Astrocyte (in vitro differentiated cells and primary cell): ENCODE measurements around the gene C19orf47. TPM values are rescaled to one million over a fixed set of nuclear protein-coding genes. Genes with fewer than 3 reads are reported as not detected.

Source experiments
- DNase-seq: peaks from one replicate; pipeline ENCODE4 v3.0.0-alpha.2; 2010; ENCODE audit warnings: low read depth
- FAIRE-seq: peaks from 2 replicates; lab custom pipeline; 2011; peaks lifted over from hg19 to GRCh38; lab: Jason Lieb, UNC
- H2AFZ ChIP-seq: 2 replicates; pipeline ENCODE4 v1.6.0; 2012; ENCODE audit warnings: low read depth, low read length, inconsistent platforms
- H3K27ac ChIP-seq: 2 replicates; pipeline ENCODE4 v1.5.1; 2011; ENCODE audit warnings: low read depth, low read length, inconsistent platforms
- H3K27me3 ChIP-seq: 2 replicates; pipeline ENCODE4 v1.6.0; 2011; ENCODE audit warnings: low read length, inconsistent platforms; ENCODE audit not compliant: insufficient read depth
- H3K36me3 ChIP-seq: 2 replicates; pipeline ENCODE4 v1.5.1; 2011; ENCODE audit warnings: low read length, inconsistent platforms; ENCODE audit not compliant: insufficient read depth
- H3K4me1 ChIP-seq: 2 replicates; pipeline ENCODE4 v1.5.1; 2011; ENCODE audit warnings: low read length, inconsistent platforms; ENCODE audit not compliant: insufficient read depth
- H3K4me2 ChIP-seq: 2 replicates; pipeline ENCODE4 v1.6.0; 2012; ENCODE audit warnings: low read length, inconsistent platforms
- H3K4me3 ChIP-seq: 2 replicates; pipeline ENCODE4 v1.5.1; 2011; ENCODE audit warnings: low read depth, mild to moderate bottlenecking, low read length, inconsistent platforms; ENCODE audit not compliant: insufficient read depth
- H3K79me2 ChIP-seq: 2 replicates; pipeline ENCODE4 v1.6.0; 2012; ENCODE audit warnings: mild to moderate bottlenecking, low read length, inconsistent platforms; ENCODE audit not compliant: insufficient read depth
- H3K9ac ChIP-seq: 2 replicates; pipeline ENCODE4 v1.6.0; 2012; ENCODE audit warnings: mild to moderate bottlenecking, low read length, inconsistent platforms
- H3K9me3 ChIP-seq: 2 replicates; pipeline ENCODE4 v1.5.1; 2012; ENCODE audit warnings: low read depth, mild to moderate bottlenecking, low read length, inconsistent platforms; ENCODE audit not compliant: insufficient read depth
- H4K20me1 ChIP-seq: 2 replicates; pipeline ENCODE4 v1.6.0; 2012; ENCODE audit warnings: low read length, inconsistent platforms; ENCODE audit not compliant: insufficient read depth
- H3K27ac Mint-ChIP-seq: one replicate; pipeline ENCODE4 v1.8.0; 2021; ENCODE audit warnings: mild to moderate bottlenecking, mixed read lengths; ENCODE audit not compliant: unreplicated experiment
- H3K27me3 Mint-ChIP-seq: one replicate; pipeline ENCODE4 v1.8.0; 2021; ENCODE audit warnings: low read depth, mixed read lengths; ENCODE audit not compliant: unreplicated experiment
- H3K36me3 Mint-ChIP-seq: one replicate; pipeline ENCODE4 v1.8.0; 2021; ENCODE audit warnings: low read depth, mixed read lengths; ENCODE audit not compliant: unreplicated experiment
- H3K4me1 Mint-ChIP-seq: one replicate; pipeline ENCODE4 v1.8.0; 2021; ENCODE audit warnings: low read depth, mixed read lengths; ENCODE audit not compliant: unreplicated experiment
- H3K4me3 Mint-ChIP-seq: one replicate; pipeline ENCODE4 v1.8.0; 2021; ENCODE audit warnings: mild to moderate bottlenecking, moderate library complexity, mixed read lengths; ENCODE audit not compliant: unreplicated experiment
- H3K9me3 Mint-ChIP-seq: one replicate; pipeline ENCODE4 v1.8.0; 2021; ENCODE audit warnings: mild to moderate bottlenecking, mixed read lengths; ENCODE audit not compliant: unreplicated experiment
- EZH2 ChIP-seq: IDR thresholded peaks from 2 replicates; pipeline ENCODE4 v1.6.1; 2012; ENCODE audit warnings: mild to moderate bottlenecking, low read length, inconsistent platforms; ENCODE audit not compliant: insufficient read depth
- total RNA-seq: library from RNA; stranded (reverse); gene quantifications from 2 replicates; pipeline ENCODE4 v1.2.1, GENCODE V29; 2021
- TF ChIP-seq, protein P1 (sequence below): IDR thresholded peaks from 2 replicates; pipeline ENCODE4 v1.5.1; 2011; ENCODE audit warnings: low read depth, mild to moderate bottlenecking, inconsistent platforms, low read length, moderate library complexity; ENCODE audit not compliant: insufficient read depth

C19orf47 gene
- total RNA-seq, 1 donor from 2014 or later, result 20.6 TPM

DNA sequence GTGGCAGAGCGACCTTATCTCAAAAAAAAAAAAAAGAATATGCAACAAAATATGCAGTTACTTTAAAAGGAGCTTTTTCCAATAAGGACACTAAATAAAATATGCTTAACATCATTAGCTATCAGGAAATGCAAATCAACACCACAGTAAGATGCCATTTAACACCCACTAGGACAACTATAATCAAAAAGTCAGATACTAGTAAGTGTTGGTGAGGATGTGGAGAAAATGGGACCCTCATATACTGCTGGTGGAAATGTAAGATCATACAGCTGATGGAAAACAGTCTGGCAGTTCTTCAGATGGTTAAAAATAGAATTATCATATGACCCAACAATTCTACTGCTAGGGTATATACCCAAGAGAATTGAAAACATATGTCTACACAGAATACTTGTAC lies 38.5 kb downstream of the C19orf47 start:
- Histone ChIP-seq H2AFZ (no peak overlapping the region), H3K9me3 (no peaks in the 10 kb centered on the region), H3K79me2 (no peaks in the 10 kb centered on the region), H3K27me3 (no peaks in the 10 kb centered on the region), H3K4me3 (no peak overlapping the region), H3K27ac (no peak overlapping the region), H3K9ac (no peak overlapping the region), H4K20me1 (no peaks in the 10 kb centered on the region), H3K4me1 (no peaks in the 10 kb centered on the region), H3K4me2 (no peak overlapping the region), H3K36me3 (no peaks in the 10 kb centered on the region)
- no peaks in the 10 kb centered on the region for H3K27me3 Mint-ChIP-seq
- H3K36me3 Mint-ChIP-seq, result no peaks in the 10 kb centered on the region
- no peak overlapping the region for H3K4me3 Mint-ChIP-seq
- no peak for DNase-seq
- H3K27ac Mint-ChIP-seq, result no peak overlapping the region
- no peak for TF ChIP-seq EZH2
- TF ChIP-seq, protein P1, sequence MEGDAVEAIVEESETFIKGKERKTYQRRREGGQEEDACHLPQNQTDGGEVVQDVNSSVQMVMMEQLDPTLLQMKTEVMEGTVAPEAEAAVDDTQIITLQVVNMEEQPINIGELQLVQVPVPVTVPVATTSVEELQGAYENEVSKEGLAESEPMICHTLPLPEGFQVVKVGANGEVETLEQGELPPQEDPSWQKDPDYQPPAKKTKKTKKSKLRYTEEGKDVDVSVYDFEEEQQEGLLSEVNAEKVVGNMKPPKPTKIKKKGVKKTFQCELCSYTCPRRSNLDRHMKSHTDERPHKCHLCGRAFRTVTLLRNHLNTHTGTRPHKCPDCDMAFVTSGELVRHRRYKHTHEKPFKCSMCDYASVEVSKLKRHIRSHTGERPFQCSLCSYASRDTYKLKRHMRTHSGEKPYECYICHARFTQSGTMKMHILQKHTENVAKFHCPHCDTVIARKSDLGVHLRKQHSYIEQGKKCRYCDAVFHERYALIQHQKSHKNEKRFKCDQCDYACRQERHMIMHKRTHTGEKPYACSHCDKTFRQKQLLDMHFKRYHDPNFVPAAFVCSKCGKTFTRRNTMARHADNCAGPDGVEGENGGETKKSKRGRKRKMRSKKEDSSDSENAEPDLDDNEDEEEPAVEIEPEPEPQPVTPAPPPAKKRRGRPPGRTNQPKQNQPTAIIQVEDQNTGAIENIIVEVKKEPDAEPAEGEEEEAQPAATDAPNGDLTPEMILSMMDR, result no peak
- no peaks in the 10 kb centered on the region for H3K9me3 Mint-ChIP-seq
- no peak for FAIRE-seq
- H3K4me1 Mint-ChIP-seq, result no peaks in the 10 kb centered on the region

DNA sequence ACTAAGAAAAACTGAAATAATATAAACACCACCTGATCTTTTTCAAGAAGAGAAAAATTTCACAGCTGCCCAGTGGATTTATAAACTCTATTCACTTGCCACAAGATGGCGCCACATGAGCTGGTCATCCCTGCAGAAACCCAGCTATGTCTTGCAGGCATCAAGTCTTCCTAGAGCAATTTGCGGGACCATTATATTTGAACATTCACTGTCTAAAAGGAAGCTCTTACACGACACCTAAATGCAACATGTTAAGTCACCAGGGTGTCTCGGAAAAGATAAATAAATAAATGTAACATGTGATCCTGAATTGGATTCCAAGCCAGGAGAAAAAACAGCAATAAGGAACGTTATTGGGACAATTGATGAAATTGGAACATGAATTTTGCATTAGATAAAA lies 42.8 kb downstream of the C19orf47 start:
- TF ChIP-seq, protein P1, result peak; percentile 92
- no peak for TF ChIP-seq EZH2
- Histone ChIP-seq H3K27ac (no peak overlapping the region), H3K9me3 (no peaks in the 10 kb centered on the region), H3K36me3 (no peaks in the 10 kb centered on the region), H3K9ac (no peak overlapping the region), H3K27me3 (no peaks in the 10 kb centered on the region), H3K4me1 (no peaks in the 10 kb centered on the region), H3K4me3 (no peak overlapping the region), H3K4me2 (no peak overlapping the region), H4K20me1 (no peaks in the 10 kb centered on the region), H2AFZ (no peak overlapping the region), H3K79me2 (no peaks in the 10 kb centered on the region)
- Mint-ChIP-seq H3K36me3 (no peaks in the 10 kb centered on the region), H3K4me3 (no peak overlapping the region), H3K4me1 (peaks cover 8% of the 10 kb centered on the region), H3K27ac (no peak overlapping the region), H3K27me3 (no peaks in the 10 kb centered on the region), H3K9me3 (no peaks in the 10 kb centered on the region)
- DNase-seq (peak; percentile 73), FAIRE-seq (no peak)

DNA sequence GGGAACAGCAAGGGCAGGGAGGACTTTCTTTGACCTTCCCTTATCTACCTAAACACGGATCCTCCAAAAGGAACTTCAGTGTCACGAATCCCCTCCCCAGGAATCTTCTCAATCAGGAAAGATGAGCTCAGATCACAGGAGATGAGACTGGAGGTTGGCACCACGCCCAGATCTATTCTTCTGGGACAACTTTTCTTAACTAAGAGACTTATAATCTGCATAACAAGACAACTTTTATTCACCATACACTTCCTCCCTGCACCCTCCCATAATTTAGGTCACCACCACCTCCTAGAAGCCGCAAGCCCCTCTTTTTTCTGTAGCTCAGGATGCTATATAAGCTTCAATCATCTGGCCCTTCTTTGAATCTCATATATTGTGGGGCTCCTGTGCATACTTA lies 43.9 kb downstream of the C19orf47 start:
- Mint-ChIP-seq H3K4me3 (no peak overlapping the region), H3K27me3 (no peaks in the 10 kb centered on the region), H3K9me3 (no peaks in the 10 kb centered on the region), H3K4me1 (peaks cover 8% of the 10 kb centered on the region), H3K36me3 (no peaks in the 10 kb centered on the region), H3K27ac (no peak overlapping the region)
- H2AFZ ChIP-seq, result no peak overlapping the region
- no peaks in the 10 kb centered on the region for H3K9me3 ChIP-seq
- no peaks in the 10 kb centered on the region for H3K36me3 ChIP-seq
- H3K4me2 ChIP-seq, result no peak overlapping the region
- TF ChIP-seq, protein P1, result no peak
- no peak for TF ChIP-seq EZH2
- H3K9ac ChIP-seq, result no peak overlapping the region
- DNase-seq, result no peak
- H3K27me3 ChIP-seq, result no peaks in the 10 kb centered on the region
- H3K79me2 ChIP-seq, result no peaks in the 10 kb centered on the region
- H3K27ac ChIP-seq, result no peak overlapping the region
- no peak overlapping the region for H3K4me3 ChIP-seq
- H4K20me1 ChIP-seq, result no peaks in the 10 kb centered on the region
- no peak for FAIRE-seq
- no peaks in the 10 kb centered on the region for H3K4me1 ChIP-seq
